HFFc6 (cell line): Measurements from ENCODE around the gene CFAP77. TPM values are rescaled to one million over a fixed set of nuclear protein-coding genes. Genes with fewer than 3 reads are reported as not detected.

Experiments used
- DNase-seq: peaks from one replicate; pipeline ENCODE4 v3.0.0-alpha.2; 2018
- H3K27ac Mint-ChIP-seq: 2 replicates; pipeline ENCODE4 v1.8.0; 2020; ENCODE audit warnings: mild to moderate bottlenecking, mixed read lengths
- H3K27me3 Mint-ChIP-seq: 2 replicates; pipeline ENCODE4 v1.8.0; 2021; ENCODE audit warnings: mild to moderate bottlenecking, moderate library complexity, mixed read lengths; ENCODE audit not compliant: insufficient read depth
- H3K36me3 Mint-ChIP-seq: 2 replicates; pipeline ENCODE4 v1.8.0; 2021; ENCODE audit warnings: low read depth, mixed read lengths
- H3K4me1 Mint-ChIP-seq: 2 replicates; pipeline ENCODE4 v1.8.0; 2020; ENCODE audit warnings: low read depth, mixed read lengths
- H3K4me3 Mint-ChIP-seq: 2 replicates; pipeline ENCODE4 v1.8.0; 2020; ENCODE audit warnings: mild to moderate bottlenecking, moderate library complexity, mixed read lengths
- H3K9me3 Mint-ChIP-seq: 2 replicates; pipeline ENCODE4 v1.8.0; 2020; ENCODE audit warnings: mild to moderate bottlenecking, mixed read lengths
- CTCF ChIP-seq: fragments of 200-600 bp; sonication (generic); IDR thresholded peaks from 2 replicates; pipeline ENCODE4 v1.5.0; 2021; ENCODE audit warnings: antibody characterized with exemption, mild to moderate bottlenecking
- total RNA-seq, 6 experiments: library from RNA; stranded (reverse); fragmentation: NEBNext Ultra II Directional; extraction: Animal tissue kit (Norgen Biotek cat#: 25700); gene quantifications; 2 replicates in 1 of 6; 3 replicates in 5 of 6; pipeline ENCODE4 v1.2.3, GENCODE V29; 2021

The CFAP77 gene
- total RNA-seq, 6 experiments from 2014 or later: not detected

GRCh38 chr9:132516301-132516700 is 106.3 kb downstream of the CFAP77 start:
- H3K36me3 Mint-ChIP-seq: no peaks in the 10 kb centered on the region
- H3K9me3 Mint-ChIP-seq: no peaks in the 10 kb centered on the region; the same call in 1 of the 2 replicates
- DNase-seq: no peak
- H3K27ac Mint-ChIP-seq: no peak overlapping the region
- H3K27me3 Mint-ChIP-seq: peaks cover 47% of the 10 kb centered on the region
- TF ChIP-seq CTCF: no peak
- no peaks in the 10 kb centered on the region for H3K4me1 Mint-ChIP-seq
- H3K4me3 Mint-ChIP-seq: no peak overlapping the region

- Mint-ChIP-seq H3K4me1 (no peaks in the 10 kb centered on the region), H3K9me3 (no peaks in the 10 kb centered on the region; the same call in 1 of the 2 replicates), H3K4me3 (no peak overlapping the region), H3K36me3 (no peaks in the 10 kb centered on the region), H3K27me3 (peaks cover 43% of the 10 kb centered on the region), H3K27ac (no peak overlapping the region)
- TF ChIP-seq CTCF: no peak
- DNase-seq: no peak
Observed at GRCh38 chr9:132516911-132517310, 106.9 kb downstream of the CFAP77 start.

- TF ChIP-seq CTCF: no peak
- Mint-ChIP-seq H3K4me3 (no peak overlapping the region), H3K27me3 (peaks cover 50% of the 10 kb centered on the region), H3K9me3 (no peaks in the 10 kb centered on the region; the same call in 1 of the 2 replicates), H3K27ac (no peak overlapping the region), H3K36me3 (no peaks in the 10 kb centered on the region), H3K4me1 (no peaks in the 10 kb centered on the region)
- no peak for DNase-seq
Observed at GRCh38 chr9:132517815-132518550, 108.0 kb downstream of the CFAP77 start.

GRCh38 chr9:132518626-132519025 is 108.6 kb downstream of the CFAP77 start:
- Mint-ChIP-seq H3K9me3 (no peaks in the 10 kb centered on the region; the same call in 1 of the 2 replicates), H3K4me3 (no peak overlapping the region), H3K27me3 (peaks cover 53% of the 10 kb centered on the region), H3K4me1 (no peaks in the 10 kb centered on the region), H3K36me3 (no peaks in the 10 kb centered on the region), H3K27ac (no peak overlapping the region)
- no peak for TF ChIP-seq CTCF
- DNase-seq: no peak

GRCh38 chr9:132519033-132519432 is 109.0 kb downstream of the CFAP77 start:
- no peak for TF ChIP-seq CTCF
- no peaks in the 10 kb centered on the region for H3K4me1 Mint-ChIP-seq

More at GRCh38 chr9:132519033-132519432, 109.0 kb downstream of the CFAP77 start:
- Mint-ChIP-seq H3K27ac (no peak overlapping the region), H3K36me3 (no peaks in the 10 kb centered on the region), H3K9me3 (no peaks in the 10 kb centered on the region; the same call in 1 of the 2 replicates), H3K27me3 (peaks cover 54% of the 10 kb centered on the region), H3K4me3 (no peak overlapping the region)
- no peak for DNase-seq
